Activated gamma-delta T cell treated with anti-CD3 and anti-CD28 coated beads, Interleukin-2, amount 50 U/mL, for 16 hours (primary cell): ENCODE data around the gene ADAMTS17.

ENCODE experiments used
- DNase-seq: peaks from one replicate; pipeline ENCODE4 v3.0.0-alpha.2; 2020; ENCODE audit warnings: low read depth

ADAMTS17 gene

DNA sequence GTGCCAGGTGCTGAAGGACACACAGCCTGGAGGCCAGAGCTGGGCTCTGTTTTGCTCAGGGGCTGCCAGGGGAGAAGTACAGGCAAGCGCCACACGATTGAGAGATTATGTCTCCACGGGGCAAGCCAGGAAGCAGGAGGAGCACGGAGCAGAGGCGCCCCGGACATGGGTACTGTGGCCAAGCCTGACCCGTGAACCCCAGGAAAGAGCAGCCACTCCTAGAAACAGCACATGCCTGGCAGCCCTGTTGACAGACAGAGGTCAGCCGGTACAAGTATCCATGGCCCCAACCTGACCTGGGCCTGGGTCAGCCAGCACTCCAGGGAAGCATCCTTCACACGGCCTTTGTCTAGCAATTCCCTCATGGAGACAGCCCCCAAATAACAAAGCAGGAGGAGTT lies 89.4 kb downstream of the ADAMTS17 start:
- no peak for DNase-seq

DNA sequence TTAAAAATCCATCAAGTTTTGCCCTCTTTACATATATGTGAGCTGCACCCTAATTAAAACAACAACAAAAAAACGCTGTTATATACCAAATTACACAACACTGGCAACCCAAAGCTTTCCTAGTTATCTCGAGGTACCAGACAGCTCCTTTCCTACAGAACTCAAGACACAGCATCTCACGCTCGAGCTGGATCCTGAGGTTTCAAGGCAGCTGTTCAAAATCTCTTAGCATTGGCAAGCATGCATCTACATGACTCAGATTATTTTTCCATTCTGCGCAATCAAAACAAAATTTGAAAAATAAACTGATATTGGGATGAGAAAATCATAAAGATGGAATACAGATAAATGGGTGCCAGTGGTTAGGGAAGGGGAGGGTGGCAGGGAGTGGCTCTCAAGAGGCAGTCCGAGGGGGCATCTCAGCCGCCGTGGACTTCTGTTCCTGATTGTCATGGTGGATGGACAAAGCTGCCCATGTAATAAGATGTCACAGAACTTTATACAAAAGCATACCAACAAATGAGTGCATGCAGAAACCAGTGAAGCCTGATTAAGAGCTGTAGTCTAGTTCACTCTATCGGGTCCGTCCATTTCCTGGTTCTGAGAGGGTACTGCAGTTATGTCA lies 91.5 kb downstream of the ADAMTS17 start:
- no peak for DNase-seq

DNA sequence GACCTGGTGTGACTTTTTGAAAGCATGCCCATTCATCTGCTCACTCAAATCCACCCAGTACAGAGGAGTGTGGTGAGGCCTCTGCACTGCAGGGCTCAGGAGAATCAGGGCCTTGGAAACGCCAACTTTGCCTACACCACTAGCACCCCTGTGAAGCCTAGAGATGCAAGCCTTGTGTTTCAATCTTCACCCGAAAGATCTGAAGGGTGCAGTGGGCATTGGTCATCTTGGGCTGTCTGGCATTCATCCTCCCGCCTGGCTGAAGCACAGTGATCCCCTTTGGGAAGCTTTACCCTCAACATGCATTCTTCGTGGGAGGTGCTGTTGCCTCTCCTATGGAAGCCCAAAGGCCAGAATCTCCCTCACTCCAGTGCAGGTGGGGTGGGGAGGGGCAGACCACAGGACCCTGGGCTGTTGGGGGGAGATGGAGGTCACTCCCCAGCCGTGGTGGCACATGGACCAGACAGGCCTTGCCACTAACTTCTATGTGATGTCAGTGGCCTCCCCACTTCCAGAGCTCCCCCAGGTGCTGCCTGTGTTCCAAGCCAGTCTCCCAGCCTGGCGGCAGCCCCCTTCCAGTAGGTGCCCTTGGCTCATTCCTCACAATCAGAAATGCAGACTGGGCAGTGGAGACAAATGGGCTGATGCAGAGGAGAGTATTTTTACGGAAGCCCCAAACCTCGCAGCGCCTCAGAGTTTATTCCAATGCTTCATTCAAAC lies 92.5 kb downstream of the ADAMTS17 start:
- DNase-seq, result no peak

DNA sequence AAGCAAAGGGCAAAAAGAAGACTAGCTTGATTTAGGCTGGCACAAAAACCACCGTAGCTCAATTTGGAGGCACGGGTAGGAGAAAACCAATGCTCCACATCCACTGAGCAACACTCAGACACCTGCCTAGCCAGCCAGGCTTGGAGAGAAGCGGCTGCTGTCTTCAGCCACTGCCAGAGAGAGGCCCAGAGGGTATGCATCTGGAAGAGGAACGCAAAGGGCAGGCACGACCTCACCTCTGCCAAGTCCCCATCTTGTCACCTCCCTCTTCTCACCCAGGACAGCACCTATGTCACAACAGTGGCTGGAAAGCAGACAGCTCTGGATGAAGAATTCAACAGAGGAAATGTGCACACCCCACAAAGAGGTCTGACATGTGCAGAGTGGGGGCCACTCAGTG lies 93.5 kb downstream of the ADAMTS17 start:
- DNase-seq, result no peak

DNA sequence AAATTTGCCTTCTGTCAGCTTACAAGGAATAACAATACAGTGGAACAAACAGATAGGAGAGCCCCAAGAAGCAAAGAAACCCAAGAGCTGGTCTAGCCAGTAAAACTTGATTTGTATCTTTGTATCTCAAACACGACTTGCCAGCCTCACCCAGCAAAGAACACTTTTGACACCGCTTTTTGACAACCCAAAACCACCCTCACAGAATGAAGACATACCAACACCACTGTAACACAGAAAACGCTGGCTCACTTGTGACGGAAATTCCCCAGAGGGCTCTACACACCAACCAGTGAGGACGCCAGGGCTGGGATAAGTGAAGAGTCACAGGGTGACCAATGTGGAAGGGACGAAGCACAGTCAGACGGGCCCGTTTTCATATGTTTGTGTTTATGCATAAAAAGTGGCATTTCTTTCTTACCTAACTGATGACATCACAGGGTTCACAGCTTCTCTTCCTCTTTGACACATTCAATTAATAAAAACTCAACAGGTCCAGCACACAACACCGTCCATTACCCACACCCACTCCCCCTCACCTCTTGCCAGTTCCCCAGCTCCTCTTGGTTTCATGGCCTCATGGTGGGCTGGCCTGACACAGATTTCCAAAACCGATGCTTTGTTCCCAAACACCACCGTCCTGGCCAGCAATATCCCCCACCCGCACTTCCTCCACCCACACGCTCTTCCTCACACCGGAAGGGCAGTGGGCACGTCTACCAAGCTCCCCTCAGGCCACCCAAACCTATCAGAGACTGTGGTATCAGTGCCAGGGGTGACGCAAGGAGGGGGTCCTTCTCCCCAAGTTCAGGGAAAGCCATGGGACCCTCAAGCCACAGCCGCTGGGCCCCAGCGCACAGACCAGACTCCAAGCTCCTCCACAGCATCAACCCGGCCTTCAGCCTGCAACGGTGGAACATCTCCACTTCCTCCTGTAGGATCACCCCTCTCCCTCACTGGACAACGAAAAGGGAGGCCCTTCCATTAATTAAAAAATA lies 94.2 kb downstream of the ADAMTS17 start:
- no peak for DNase-seq

DNA sequence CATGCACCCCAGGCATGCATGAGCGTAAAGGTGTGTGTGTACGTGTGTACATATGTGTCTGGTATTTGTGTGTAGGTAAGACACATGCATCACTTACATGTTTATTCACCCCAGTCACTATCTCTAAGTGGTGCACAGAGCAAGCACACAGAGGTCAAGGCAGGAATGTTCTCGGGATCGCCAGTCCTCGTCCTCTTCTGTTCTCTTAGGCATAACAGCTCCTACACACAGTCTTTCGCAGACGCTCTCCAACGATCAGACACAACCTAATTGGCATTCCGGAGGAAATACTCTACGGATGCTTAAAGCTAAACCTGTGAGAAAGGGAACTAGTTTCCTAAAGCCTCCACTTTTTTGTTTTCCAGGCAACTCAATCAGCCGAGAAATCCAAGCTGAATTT lies 95.9 kb downstream of the ADAMTS17 start:
- no peak for DNase-seq

DNA sequence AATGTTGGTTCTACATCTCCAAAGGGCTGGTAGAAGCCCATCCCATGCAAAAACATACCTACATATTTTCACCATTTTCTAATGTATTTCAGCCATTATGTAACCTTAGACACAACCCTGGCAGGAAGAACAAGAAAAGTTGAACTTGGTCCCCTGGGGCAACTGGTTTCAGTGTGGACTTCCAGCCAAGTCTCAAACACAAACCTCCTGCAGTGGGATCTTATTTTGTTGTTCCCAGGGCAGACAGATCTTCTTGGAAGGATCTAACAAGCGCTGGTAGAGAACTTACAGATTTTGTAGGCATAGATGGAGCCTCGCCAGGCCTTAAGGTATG lies 96.3 kb downstream of the ADAMTS17 start:
- no peak for DNase-seq

DNA sequence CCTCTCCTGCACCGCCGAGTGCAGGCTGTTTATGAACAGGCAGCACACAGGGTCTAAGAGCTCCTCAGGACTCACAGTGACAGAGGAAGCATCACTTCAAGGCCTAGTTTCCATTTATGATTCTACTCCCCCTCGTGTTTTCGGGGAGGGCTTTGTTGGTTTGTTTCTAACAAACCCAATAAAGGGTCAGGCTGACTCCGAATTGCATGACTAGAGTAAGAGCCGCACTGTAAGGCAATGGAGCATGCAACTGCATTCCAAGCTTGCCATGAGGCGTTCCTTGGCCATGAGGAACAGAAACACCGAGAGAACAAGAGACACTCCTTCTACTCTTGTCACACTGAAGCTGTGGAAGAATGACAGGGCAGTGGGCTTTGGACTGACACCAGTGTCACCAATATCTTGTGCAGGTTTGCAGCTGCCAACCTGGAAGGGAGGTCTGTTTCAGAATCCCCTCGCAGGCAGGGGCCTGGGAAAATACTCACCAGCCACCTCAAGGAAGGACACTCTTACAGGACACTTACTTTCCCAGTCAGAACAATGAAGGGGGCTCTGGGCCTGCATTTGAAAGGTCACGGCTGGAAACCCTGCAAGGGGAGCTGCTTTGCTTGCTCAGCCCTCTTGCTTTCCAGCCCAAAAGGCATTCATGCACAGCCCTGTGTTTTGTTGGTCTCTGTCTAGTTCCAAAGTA lies 96.8 kb downstream of the ADAMTS17 start:
- no peak for DNase-seq

DNA sequence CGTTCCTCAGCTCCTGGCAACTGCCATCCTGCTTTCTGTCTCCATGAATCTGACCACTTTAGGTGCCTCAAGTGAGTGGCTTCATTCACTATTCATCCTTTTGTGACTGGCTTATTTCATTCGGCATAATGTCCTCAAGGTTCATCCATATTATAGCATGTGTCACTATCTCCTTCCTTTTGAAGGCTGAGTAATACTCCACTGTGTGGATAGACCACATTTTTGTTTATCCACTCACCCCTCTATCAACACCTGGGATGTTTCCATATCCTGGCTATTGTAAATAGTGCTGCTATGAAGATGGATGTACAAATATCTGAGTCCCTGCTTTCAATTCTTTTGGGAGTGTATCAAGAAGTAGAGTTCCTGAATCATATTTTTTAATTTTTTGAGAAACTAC lies 98.8 kb downstream of the ADAMTS17 start:
- no peak for DNase-seq

DNA sequence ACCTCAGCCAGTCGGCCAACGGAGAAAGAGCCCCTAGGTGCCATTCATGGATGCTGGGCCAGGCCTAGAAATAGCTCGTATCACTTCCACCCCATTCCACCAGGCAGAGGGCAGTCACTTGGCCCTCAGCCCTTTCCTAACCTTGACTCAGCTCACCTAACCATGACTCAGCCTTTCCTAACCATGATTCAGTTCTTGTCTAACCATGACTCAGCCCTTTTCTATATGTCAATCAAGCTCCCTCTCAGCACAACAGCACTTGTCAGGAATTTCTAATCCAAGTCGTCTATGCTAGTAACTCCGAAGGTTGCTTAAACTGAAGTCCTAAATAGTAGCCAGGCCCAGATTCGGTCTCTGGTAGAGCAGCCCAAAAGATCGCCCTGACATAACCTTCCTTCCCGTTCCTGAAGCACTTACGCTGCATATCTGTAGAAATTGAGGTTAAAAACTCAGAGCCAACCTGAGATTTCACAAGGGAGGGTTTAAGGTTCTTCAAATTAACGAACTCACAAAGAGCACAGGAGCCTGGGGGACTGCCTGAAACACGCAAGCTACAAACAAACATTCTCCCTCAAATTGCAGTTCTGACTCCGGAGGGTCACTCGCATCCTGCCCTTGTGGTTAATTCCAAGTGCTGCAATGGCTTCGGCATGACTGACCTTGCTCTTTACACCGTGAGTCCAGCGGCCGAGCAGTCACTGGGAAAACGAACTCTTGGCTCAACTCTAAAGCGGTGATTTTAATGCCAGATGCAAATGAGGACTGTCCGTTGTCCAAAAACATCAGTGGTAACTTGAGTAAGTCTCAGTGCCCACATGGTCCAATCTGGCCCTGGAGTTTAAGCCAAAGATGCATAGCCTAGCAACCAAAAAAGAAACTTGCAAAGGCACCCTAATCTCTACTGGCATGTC lies 99.9 kb downstream of the ADAMTS17 start:
- DNase-seq, result no peak

DNA sequence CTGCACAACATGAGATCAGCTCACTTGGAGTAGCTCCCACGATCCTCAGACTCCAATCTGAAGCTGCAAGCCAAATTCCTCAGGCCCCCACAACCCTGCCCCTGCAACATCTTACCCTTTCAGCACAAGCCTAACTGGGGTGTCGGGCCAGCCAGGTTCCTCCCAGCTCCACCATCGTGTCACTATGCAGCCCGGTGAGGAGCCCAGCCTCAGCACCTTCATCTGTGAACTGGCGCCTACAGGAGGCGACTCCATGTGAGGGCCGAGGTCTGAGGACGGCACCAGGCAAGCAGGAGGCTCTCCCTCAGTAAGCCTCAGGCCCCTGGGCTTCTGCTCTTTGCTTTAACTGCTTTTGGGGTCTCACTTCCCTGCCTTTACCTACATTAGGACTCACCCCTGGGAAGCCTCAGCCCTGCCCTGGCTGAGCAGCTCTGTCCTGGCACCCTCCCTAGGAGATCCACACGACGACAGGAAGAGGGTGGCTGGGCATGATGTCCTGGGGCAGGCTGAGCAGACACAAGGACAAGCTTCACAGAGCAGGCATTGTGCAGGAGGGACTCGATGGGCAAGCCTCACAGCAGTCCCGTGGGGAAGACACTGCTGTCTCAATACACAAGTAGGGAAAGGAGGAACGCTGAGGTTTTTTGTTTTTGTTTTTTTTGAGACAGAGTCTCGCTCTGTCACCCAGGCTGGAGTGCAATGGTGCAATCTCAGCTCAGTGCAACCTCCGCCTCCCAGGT lies 104.6 kb downstream of the ADAMTS17 start:
- DNase-seq, result no peak

DNA sequence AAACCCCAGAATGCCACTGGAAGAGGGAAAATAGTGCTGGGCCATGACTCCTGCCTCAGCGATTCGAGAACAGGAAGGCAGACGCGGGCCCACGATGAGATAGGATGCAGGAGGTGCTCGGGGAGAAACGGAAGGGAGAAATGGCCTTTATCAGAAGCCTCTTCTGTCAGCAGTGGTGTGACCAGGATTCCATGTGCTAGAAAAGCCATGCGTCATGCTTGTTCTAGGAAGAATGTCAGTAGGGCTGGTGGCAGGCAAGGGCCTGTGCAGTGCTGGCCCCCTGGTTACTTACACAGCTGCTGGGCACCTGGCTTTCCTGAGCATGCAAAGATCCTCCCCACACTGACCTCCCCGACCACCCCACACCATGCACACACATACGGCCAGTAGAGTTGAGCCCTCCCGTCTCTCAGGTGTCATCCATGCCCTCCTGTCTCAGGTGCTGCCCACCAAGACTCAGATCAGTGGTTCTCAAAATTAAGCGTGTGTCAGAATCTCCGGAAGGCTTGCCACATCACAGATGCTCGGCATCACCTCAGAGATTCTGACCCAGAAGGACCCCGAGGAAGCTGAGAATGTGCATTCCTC lies 106.7 kb downstream of the ADAMTS17 start:
- no peak for DNase-seq

DNA sequence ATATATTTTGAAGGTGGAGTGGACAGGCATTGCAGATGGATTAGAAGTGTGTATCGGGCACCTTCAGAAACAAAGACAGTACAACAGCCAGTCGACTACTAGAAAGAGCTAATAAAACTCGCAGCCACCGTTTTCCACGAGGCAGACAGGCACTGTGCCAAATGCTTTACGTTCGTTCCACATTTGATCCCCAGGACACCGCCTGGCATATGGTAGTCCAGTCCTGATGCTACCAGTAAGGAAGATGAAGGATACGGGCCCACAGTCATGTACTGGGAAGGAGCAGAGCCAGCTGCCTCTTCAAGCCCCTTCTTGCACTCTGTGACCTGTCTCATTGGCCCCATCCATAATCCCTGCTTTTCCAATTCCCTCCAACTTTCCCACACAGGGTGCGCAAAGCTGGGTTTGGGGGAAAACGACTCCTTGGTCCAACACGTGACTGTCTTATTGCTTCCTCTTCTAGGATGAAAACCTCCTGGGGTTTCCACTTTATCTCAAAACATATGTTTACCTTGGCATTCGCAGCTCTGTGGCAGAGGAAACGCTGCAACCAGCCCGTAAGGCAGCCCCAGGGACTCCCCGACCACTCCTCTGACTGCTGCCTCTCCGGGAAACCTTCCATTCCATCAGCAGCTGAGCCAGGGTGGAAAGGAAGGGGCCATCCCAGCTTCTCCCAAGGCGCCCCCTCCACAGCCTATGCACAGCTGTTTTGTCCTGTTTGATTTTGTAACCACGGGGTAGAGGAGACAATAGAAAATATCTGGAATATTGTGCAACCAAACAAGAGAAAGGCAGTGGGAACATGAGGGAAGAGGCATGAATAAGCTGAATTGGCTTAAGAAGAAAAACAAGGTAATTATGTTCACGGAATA lies 107.4 kb downstream of the ADAMTS17 start:
- DNase-seq, result no peak

DNA sequence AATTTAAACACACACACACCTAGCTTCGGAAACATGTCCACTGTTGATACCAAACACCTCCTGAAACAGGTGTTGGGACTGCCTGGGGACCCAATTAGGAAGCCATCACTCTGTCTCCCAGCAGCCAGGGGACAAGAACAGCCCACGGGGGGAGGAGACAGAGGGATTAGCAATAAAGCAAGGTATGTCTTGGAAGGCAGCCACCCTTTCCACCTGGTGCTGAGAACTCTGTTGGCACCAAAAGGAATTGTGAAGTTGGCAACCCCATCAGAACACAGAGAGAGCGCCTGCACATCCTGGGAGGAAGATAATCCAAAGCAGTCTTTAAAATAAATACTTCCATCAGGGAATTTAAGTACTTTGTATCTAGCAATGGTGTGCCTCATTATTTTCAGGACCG lies 111.0 kb downstream of the ADAMTS17 start:
- no peak for DNase-seq

DNA sequence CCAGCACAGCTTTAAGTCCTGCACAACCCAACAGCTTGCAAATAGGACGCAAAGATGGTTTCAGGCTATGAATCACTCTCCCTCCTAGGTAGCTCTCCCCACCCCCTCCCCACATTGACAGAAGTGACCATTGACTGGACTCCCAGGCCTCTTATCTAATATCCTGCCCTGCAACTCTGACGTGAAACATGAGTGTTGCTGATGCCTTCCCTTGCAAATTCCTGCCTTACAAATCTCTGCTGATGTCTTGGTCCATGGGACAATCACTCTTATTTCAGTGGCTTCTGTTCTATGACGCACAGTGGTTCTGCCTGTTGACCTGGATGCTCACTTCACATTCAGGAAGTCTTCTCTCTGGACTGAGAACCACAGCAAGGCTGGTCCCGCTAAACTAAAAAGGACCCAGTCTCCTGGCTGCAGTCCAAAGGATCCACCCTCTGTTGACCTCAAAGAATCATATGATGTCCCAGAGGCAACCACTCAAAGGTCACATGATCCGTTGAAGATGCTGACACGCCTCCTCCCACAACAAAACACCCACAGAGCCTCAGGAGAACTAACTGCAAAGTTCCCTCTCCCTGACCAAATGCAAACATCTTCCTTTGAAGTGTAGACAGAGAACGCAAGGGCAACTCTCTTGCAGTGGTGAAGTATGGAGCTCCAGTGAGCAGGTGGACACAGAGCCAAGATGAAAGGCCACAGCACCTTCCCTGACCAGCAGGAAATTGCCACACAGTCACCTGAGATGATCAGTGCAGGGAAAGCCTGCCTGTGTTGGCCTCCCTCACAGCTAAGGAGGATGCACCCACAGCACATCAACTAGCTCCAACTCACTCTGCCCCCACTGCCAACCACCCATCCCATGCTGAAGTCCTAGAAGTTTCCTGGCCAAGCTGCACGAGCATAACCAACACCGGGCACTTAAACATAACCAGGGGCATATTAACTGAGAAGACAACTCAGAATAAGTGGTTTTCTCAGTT lies 112.3 kb downstream of the ADAMTS17 start:
- no peak for DNase-seq

DNA sequence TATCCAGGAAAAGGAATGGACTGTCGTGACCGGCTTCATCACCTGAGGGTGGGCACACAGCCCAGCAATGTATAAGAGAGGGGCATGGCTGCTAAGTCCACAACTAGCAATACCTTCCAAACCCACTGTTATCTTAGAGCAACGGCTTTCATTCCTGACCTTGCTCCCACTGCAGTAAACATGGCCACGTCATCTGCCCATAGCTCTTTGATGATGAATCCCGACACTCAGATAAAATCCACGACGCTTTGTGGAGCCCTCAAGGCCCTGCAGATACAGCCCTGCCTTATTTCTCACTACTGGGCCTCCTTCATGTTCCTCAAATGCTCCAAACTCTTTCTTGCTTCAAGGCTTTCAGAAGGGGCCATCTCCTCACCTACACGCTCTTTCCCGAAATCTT lies 114.0 kb downstream of the ADAMTS17 start:
- DNase-seq, result no peak

DNA sequence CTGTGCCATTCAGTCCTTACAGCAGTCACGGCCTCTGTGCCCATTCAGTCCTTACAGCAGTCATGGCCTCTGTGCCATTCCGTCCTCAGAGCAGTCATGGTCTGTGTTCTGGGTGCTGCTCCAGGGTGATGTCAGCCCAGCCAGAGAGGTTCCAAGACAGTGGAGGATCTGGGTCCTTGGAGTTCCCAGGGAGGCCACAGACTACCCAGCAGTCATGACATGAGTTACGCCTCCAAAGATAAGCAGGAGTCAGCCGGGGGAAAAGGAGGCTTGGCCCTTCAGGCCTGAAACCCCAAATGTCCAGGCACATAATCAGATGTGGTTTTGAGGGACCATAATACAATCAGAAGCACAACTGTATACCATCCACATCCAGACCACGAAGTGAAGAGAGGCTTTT lies 115.7 kb downstream of the ADAMTS17 start:
- DNase-seq, result no peak
